ENCODE results near the gene PLCG1.

The PLCG1 gene

GRCh38 chr20:41168281-41169161 is 31.2 kb downstream of the PLCG1 start:
- no peak for FAIRE-seq

GRCh38 chr20:41169162-41169690 is 31.9 kb downstream of the PLCG1 start:
- no peak for FAIRE-seq

GRCh38 chr20:41169791-41170351 is 32.5 kb downstream of the PLCG1 start:
- no peak for FAIRE-seq

GRCh38 chr20:41170386-41171105 is 33.2 kb downstream of the PLCG1 start:
- FAIRE-seq: no peak

GRCh38 chr20:41171736-41172295 is 34.5 kb downstream of the PLCG1 start:
- no peak for FAIRE-seq

- no peak for FAIRE-seq
Measured at GRCh38 chr20:41172296-41173140, 35.2 kb downstream of the PLCG1 start.

GRCh38 chr20:41173161-41173721 is 35.9 kb downstream of the PLCG1 start:
- no peak for FAIRE-seq

- FAIRE-seq: no peak
Measured at GRCh38 chr20:41173791-41174341, 36.5 kb downstream of the PLCG1 start.

- FAIRE-seq: no peak
Measured at GRCh38 chr20:41174373-41174772, 37.0 kb downstream of the PLCG1 start.

GRCh38 chr20:41174782-41175181 is 37.4 kb downstream of the PLCG1 start:
- no peak for FAIRE-seq

- FAIRE-seq: no peak
Measured at GRCh38 chr20:41175201-41175651, 37.9 kb downstream of the PLCG1 start.

- FAIRE-seq: no peak
Measured at GRCh38 chr20:41175727-41176330, 38.5 kb downstream of the PLCG1 start.

GRCh38 chr20:41176711-41177552 is 39.6 kb downstream of the PLCG1 start:
- FAIRE-seq: no peak

- FAIRE-seq: no peak
Measured at GRCh38 chr20:41177636-41178035, 40.3 kb downstream of the PLCG1 start.

- FAIRE-seq: no peak
Measured at GRCh38 chr20:41178495-41178894, 41.2 kb downstream of the PLCG1 start.

- FAIRE-seq: no peak
Measured at GRCh38 chr20:41178904-41179432, 41.6 kb downstream of the PLCG1 start.

- no peak for FAIRE-seq
Measured at GRCh38 chr20:41179961-41180360, 42.6 kb downstream of the PLCG1 start.

GRCh38 chr20:41180599-41181333 is 43.4 kb downstream of the PLCG1 start:
- no peak for FAIRE-seq

- FAIRE-seq: no peak
Measured at GRCh38 chr20:41181567-41181966, 44.2 kb downstream of the PLCG1 start.
